ENCODE data around the gene MRPL40.
A peak's percentile ranks its signal among the peaks of the same experiment; 100 is the strongest.
"Not testable (repeated sequence)": the region's sequence is repeated elsewhere in the genome, so short reads cannot be mapped to it uniquely, and the experiment has no call there.

Gene MRPL40

DNA sequence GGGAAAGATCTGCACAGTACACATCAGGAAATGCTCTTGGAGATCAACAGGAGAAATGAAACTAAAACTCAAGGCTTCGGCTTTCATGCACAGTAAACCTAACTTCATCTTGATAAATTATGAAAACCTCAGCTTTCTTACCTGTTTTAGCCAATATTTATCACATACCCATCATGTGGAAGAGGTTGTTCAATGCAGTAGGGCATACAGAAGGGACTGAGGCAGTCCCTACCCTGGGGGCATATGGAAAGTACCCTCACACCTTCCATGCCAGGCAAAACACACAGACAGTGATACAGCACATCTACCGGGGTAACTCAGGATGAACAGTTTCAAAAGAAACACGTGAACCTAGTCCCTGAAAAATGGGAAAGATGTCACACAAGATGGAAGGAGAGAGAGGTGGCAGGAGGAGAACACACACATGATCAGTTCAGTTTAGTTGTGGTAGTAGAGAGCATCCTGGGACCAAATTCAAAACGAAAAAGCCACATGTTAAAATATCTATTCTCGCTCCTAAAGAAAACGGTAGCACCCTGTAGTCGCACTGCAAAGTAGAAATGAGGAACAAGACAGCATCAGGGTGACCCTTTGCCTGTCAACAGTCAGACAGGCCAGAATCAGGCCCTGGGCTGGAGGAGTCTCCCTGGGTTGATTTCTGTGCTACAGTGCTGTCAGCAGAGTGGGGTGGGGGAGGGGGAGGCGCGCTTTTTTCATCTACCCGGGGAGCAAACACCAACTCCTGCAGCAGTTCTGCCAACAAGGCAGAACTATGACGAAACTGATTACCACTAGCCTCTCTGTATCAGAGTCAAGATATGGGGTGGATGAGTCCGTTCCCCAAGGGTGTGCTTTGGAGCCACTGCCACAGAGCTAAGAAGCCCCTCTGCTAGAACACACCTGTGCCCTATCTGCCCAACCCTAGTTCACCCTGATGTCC lies 2.1 kb upstream of the MRPL40 start:
- peak overlapping the region; percentile 87 to 99 (median 97) for H3K9ac ChIP-seq
- H3K9me3 ChIP-seq (replicated peaks in 1 of 11), result no peaks in the 10 kb centered on the region
- H3K27ac ChIP-seq, result peak overlapping the region; percentile 88 to 99 (median 96)
- no peak for TF ChIP-seq Cebpa-rat (IDR thresholded peaks at IDR 0.05)
- H3K4me1 ChIP-seq, result peaks cover 38 to 71% (median 47%) of the 10 kb centered on the region in 10 experiments
- H3K27me3 ChIP-seq, result no peaks in the 10 kb centered on the region
- H4K20me1 ChIP-seq, result peaks cover 40 to 68% (median 59%) of the 10 kb centered on the region in 11 experiments; a peak in 21 of 22 replicates
- peak overlapping the region; percentile 87 to 99 (median 96) for H3K4me2 ChIP-seq
- peak overlapping the region; percentile 83 to 99 (median 98) for H3K4me3 ChIP-seq
- peaks cover 14 to 54% (median 30%) of the 10 kb centered on the region in 11 experiments; a peak in 20 of 22 replicates for H3K36me3 ChIP-seq

GRCh38 chr22:19430890-19431541 lies 1.3 kb upstream of the MRPL40 start:
- Histone ChIP-seq H3K36me3 (peaks cover 19 to 54% (median 31%) of the 10 kb centered on the region in 11 experiments; a peak in 20 of 22 replicates), H3K9me3 (replicated peaks in 1 of 11) (no peaks in the 10 kb centered on the region), H3K27ac (peak overlapping the region; percentile 88 to 99 (median 96)), H3K4me1 (peaks cover 46 to 71% (median 55%) of the 10 kb centered on the region in 10 experiments), H4K20me1 (peaks cover 32 to 68% (median 59%) of the 10 kb centered on the region in 11 experiments; a peak in 21 of 22 replicates), H3K4me2 (peak overlapping the region; percentile 87 to 99 (median 96)), H3K27me3 (no peaks in the 10 kb centered on the region), H3K9ac (peak overlapping the region; percentile 87 to 99 (median 97)), H3K4me3 (peak overlapping the region; percentile 83 to 99 (median 98))
- no peak for TF ChIP-seq Cebpa-rat (IDR thresholded peaks at IDR 0.05)

DNA sequence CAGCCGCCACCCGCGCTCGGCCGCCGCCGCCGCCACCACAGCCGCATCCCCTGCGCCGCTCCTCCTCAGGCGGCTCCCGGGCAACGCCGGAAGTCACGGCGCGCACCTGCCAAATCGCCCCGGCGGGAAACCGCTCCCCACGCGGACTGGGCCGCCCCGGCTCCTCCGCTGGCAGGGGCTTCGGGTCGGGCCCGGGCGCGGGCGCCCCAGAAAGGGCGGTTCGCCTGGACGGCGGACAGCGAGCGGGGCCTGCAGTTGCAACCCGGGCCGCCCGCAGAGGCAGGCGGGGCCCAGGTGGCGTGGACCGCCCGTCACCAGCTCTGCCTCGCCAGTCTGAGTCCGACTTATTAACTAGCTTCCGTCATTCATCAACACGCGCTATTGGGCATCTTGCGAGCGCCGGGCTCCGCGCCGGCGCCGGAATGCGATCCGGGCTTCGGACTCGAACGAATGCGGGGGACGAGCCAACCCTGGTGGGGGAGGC lies 654 bp upstream of the MRPL40 start, which contains the start of gene HIRA:
Gene HIRA (minus strand): TSS at position 85 of the 484 bp plus-strand sequence. CDS start 257 bp downstream, outside the sequence.
- TF ChIP-seq Cebpa-rat (IDR thresholded peaks at IDR 0.05), result no peak
- H3K27me3 ChIP-seq, result no peaks in the 10 kb centered on the region
- H3K4me3 ChIP-seq, result peak within 1 kb of the TSS; percentile 83 to 99 (median 98)
- H3K27ac ChIP-seq, result peak within 1 kb of the TSS; percentile 88 to 99 (median 96)
- H3K36me3 ChIP-seq, result peaks cover 21 to 54% (median 29%) of the 10 kb centered on the region in 11 experiments; a peak in 20 of 22 replicates
- peak within 1 kb of the TSS; percentile 87 to 99 (median 96) for H3K4me2 ChIP-seq
- peaks cover 25 to 68% (median 55%) of the 10 kb centered on the region in 11 experiments; a peak in 20 of 22 replicates for H4K20me1 ChIP-seq
- peak within 1 kb of the TSS; percentile 87 to 99 (median 97) for H3K9ac ChIP-seq
- H3K4me1 ChIP-seq, result peaks cover 51 to 67% (median 57%) of the 10 kb centered on the region in 10 experiments
- H3K9me3 ChIP-seq (replicated peaks in 1 of 11), result no peaks in the 10 kb centered on the region

GRCh38 chr22:19434401-19434800 lies 2.1 kb downstream of the MRPL40 start:
- H3K4me2 ChIP-seq, result peak overlapping the region in 10 of 11 experiments; percentile 11 to 98 (median 95); a peak in 17 of 22 replicates
- H3K27ac ChIP-seq, result peak overlapping the region in 1 of 11 experiments; percentile 21; a peak in 3 of 22 replicates
- H3K36me3 ChIP-seq, result peaks cover 19 to 54% (median 30%) of the 10 kb centered on the region in 11 experiments; a peak in 20 of 22 replicates
- H4K20me1 ChIP-seq, result peaks cover 1 to 66% (median 32%) of the 10 kb centered on the region in 11 experiments; a peak in 19 of 22 replicates
- no peak overlapping the region for H3K9ac ChIP-seq
- no peaks in the 10 kb centered on the region for H3K9me3 ChIP-seq (replicated peaks in 1 of 11)
- TF ChIP-seq Cebpa-rat (IDR thresholded peaks at IDR 0.05), result no peak
- peaks cover 55 to 69% (median 61%) of the 10 kb centered on the region in 10 experiments for H3K4me1 ChIP-seq
- no peak overlapping the region for H3K4me3 ChIP-seq
- no peaks in the 10 kb centered on the region for H3K27me3 ChIP-seq

DNA sequence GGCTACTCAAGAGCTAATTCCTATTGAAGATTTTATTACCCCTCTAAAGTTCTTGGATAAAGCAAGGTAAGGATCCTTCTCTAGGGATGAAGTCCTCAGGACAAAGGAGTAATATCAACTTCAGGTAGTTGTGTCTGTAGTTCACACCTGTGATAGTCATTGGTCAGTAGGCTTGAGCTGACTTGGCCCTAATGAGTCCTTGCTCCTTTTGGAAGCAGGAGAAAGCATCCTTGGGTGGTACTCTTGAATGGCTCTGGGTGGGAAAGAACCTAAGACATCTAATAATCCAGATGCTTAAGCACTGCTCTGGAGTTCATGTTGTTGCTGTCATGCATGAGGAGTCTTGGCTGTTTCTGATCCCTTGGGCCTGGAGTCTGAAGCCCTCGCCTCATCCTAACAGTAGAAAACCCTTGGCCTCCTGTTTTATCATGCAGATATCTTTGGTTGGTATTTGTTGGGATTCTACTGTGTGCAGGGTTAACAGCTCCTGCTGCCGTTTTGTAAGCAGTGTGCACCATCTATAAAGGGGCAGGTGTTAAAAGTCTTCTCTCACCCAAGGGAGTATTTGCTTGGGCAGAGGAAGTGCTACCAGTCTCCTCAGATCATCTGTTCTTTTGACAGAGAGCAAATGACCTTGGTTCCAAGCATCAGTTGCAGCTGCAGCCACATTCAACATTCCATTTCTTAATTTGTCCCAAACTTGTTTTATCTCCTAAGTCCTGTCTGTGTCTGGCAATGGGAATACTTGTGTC lies 2.7 kb downstream of the MRPL40 start:
- peak overlapping the region in 4 of 11 experiments; percentile 7 to 21 (median 18); a peak in 4 of 22 replicates for H3K27ac ChIP-seq
- no peak for TF ChIP-seq Cebpa-rat (IDR thresholded peaks at IDR 0.05)

GRCh38 chr22:19436444-19437161 lies 4.3 kb downstream of the MRPL40 start:
- H3K9ac ChIP-seq, result peak overlapping the region in 3 of 11 experiments; percentile 1 to 40 (median 21); a peak in 2 of 22 replicates
- H3K27ac ChIP-seq; H3K9me3 ChIP-seq (replicated peaks in 1 of 11); H3K27me3 ChIP-seq; H3K4me3 ChIP-seq: not testable (repeated sequence)
- peaks cover 5 to 69% (median 28%) of the 10 kb centered on the region in 11 experiments; a peak in 19 of 22 replicates for H4K20me1 ChIP-seq
- H3K36me3 ChIP-seq, result peaks cover 41 to 76% (median 52%) of the 10 kb centered on the region in 11 experiments
- peak overlapping the region in 3 of 11 experiments; percentile 11 to 96 (median 96); a peak in 3 of 22 replicates for H3K4me2 ChIP-seq
- peaks cover 44 to 58% (median 52%) of the 10 kb centered on the region in 10 experiments for H3K4me1 ChIP-seq

More for the DNA sequence above, 2.7 kb downstream of the MRPL40 start:
- Histone ChIP-seq H3K9ac (peak overlapping the region in 4 of 11 experiments; percentile 4 to 38 (median 23); a peak in 4 of 22 replicates), H4K20me1 (peaks cover 0 to 66% (median 26%) of the 10 kb centered on the region in 11 experiments; a peak in 17 of 22 replicates), H3K9me3 (replicated peaks in 1 of 11) (no peaks in the 10 kb centered on the region), H3K27me3 (no peaks in the 10 kb centered on the region), H3K4me1 (peaks cover 49 to 63% (median 55%) of the 10 kb centered on the region in 10 experiments), H3K36me3 (peaks cover 25 to 60% (median 36%) of the 10 kb centered on the region in 11 experiments; a peak in 21 of 22 replicates), H3K4me2 (peak overlapping the region; percentile 11 to 98 (median 94); a peak in 17 of 22 replicates), H3K4me3 (no peak overlapping the region)

DNA sequence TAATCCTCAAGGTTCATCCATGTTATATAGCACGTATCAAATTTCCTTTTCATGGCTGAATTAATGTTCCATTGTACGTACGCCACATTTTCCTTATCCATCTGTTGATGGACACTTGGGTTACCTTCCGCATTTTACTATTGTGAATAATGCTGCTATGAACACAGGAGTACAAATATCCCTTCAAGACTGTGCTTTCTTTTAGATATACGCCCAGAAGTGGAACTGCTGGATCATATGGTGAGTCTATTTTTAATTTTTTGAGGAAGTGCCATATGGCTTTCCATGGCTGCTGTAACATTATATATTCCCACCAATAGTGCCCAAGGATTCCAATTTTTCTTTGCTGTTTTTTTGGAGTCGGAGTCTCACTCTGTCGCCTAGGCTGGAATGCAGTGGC lies 6.0 kb downstream of the MRPL40 start:
- H3K4me1 ChIP-seq, result peaks cover 38 to 53% (median 46%) of the 10 kb centered on the region in 10 experiments

More for the DNA sequence above, 6.0 kb downstream of the MRPL40 start:
- H3K27ac ChIP-seq, result peak overlapping the region in 1 of 11 experiments; percentile 42; a peak in 3 of 22 replicates
- no peak overlapping the region for H3K9ac ChIP-seq
- TF ChIP-seq Cebpa-rat (IDR thresholded peaks at IDR 0.05), result no peak
- H3K36me3 ChIP-seq, result peaks cover 58 to 93% (median 69%) of the 10 kb centered on the region in 11 experiments
- H3K27me3 ChIP-seq, result no peaks in the 10 kb centered on the region
- H3K9me3 ChIP-seq (replicated peaks in 1 of 11), result no peaks in the 10 kb centered on the region
- peak overlapping the region in 5 of 11 experiments; percentile 29 to 82 (median 55); a peak in 10 of 22 replicates for H3K4me2 ChIP-seq
- no peak overlapping the region for H3K4me3 ChIP-seq
- H4K20me1 ChIP-seq, result peaks cover 21 to 86% (median 45%) of the 10 kb centered on the region in 11 experiments; a peak in 20 of 22 replicates

Data from BLaER1 treated with 17β-estradiol and CSF1 and Interleukin-3, amounts not matched to agents 10 nM and 100 nM (cell line).